GM12878 (cell line): Measurements from ENCODE around the gene TTC17. TPM values are rescaled to one million over a fixed set of nuclear protein-coding genes. Genes with fewer than 3 reads are reported as not detected.

Experiments used
- ATAC-seq: fragments of 200-7000 bp; cut with Tn5 transposase; 3 replicates; pipeline ENCODE4 v1.9.1; 2020; ENCODE audit warnings: mild to moderate bottlenecking, moderate library complexity
- BruUV-seq: library from RNA; stranded (reverse); fragments of 400-500 nt; replicated peaks from 2 replicates; lab custom pipeline; 2021; lab: Mats Ljungman, UMichigan
- CTCF ChIA-PET: fragments of 300-600 bp; sonication (Branson Sonifier 250); formaldehyde crosslinking; extraction: SDS; loops from one replicate; lab custom pipeline; 2021; ENCODE audit warnings: inconsistent platforms; lab: Yijun Ruan, JAX
- POLR2A ChIA-PET: fragments of 350-600 bp; formaldehyde crosslinking; extraction: SDS; loops from one replicate; lab custom pipeline; 2021; ENCODE audit warnings: inconsistent platforms; lab: Charles Lee
- RAD21 ChIA-PET: fragments of 300-600 bp; sonication (Branson Sonifier 250); formaldehyde crosslinking; loops from one replicate; lab custom pipeline; 2023; ENCODE audit warnings: antibody characterized with exemption; ENCODE audit not compliant: unreplicated experiment; lab: Charles Lee
- SMC1A ChIA-PET: fragments of 300-600 bp; sonication (Branson Sonifier 250); formaldehyde crosslinking; loops from one replicate; lab custom pipeline; 2023; ENCODE audit not compliant: unreplicated experiment, uncharacterized antibody; lab: Charles Lee
- DNase-seq: peaks from one replicate; pipeline ENCODE4 v3.0.0-alpha.2; 2011; ENCODE audit warnings: low read depth, low spot score
- FAIRE-seq: peaks from 3 replicates; lab custom pipeline; 2011; peaks lifted over from hg19 to GRCh38; lab: Jason Lieb, UNC
- H2AFZ ChIP-seq: 2 replicates; pipeline ENCODE4 v1.6.0; 2011; ENCODE audit warnings: low read depth, low read length, control low read depth; ENCODE audit not compliant: control insufficient read depth
- H3K27ac ChIP-seq: 2 replicates; pipeline ENCODE4 v1.5.1; 2011; ENCODE audit warnings: control low read depth; ENCODE audit not compliant: control insufficient read depth, insufficient read depth
- H3K27me3 ChIP-seq, 2 experiments: replicated peaks in 1 of 2; 2 replicates each; pipeline versions ENCODE4 v1.6.0 to v1.6.1; 2011; ENCODE audit warnings: low read length in 1 of 2; ENCODE audit not compliant: control insufficient read depth in 2 of 2, insufficient read depth in 2 of 2
- H3K36me3 ChIP-seq, 2 experiments: 2 replicates each; pipeline ENCODE4 v1.5.1; 2011; ENCODE audit warnings: low read length in 1 of 2; ENCODE audit not compliant: control insufficient read depth in 2 of 2, insufficient read depth in 2 of 2
- H3K4me1 ChIP-seq: 2 replicates; pipeline ENCODE4 v1.6.1; 2011; ENCODE audit warnings: mild to moderate bottlenecking, low read length, moderate library complexity, mixed read lengths; ENCODE audit not compliant: control insufficient read depth, insufficient read depth
- H3K4me2 ChIP-seq: 2 replicates; pipeline ENCODE4 v1.6.0; 2011; ENCODE audit warnings: control low read depth; ENCODE audit not compliant: control insufficient read depth, insufficient read depth
- H3K4me3 ChIP-seq: fragments of 200-600 bp; sonication (generic); 2 replicates; pipeline ENCODE4 v1.5.1; 2016
- H3K79me2 ChIP-seq: 2 replicates; pipeline ENCODE4 v1.6.0; 2011; ENCODE audit warnings: low read length; ENCODE audit not compliant: control insufficient read depth, insufficient read depth
- H3K9ac ChIP-seq: 2 replicates; pipeline ENCODE4 v1.8.0; 2011; ENCODE audit warnings: low read length, control low read depth, mixed read lengths; ENCODE audit not compliant: control insufficient read depth, insufficient read depth
- H3K9me3 ChIP-seq: replicated peaks from 3 replicates; pipeline ENCODE4 v1.5.1; 2011; ENCODE audit warnings: mild to moderate bottlenecking, low read length; ENCODE audit not compliant: control insufficient read depth, insufficient read depth
- H4K20me1 ChIP-seq: 2 replicates; pipeline ENCODE4 v1.6.0; 2011; ENCODE audit not compliant: control insufficient read depth, insufficient read depth
- BRCA1 ChIP-seq: IDR thresholded peaks from 2 replicates; pipeline ENCODE4 v1.6.1; 2011; ENCODE audit warnings: low read depth, low read length, improper control_type of control experiment
- CREM ChIP-seq: IDR thresholded peaks from 2 replicates; pipeline ENCODE4 v1.6.1; 2014; ENCODE audit warnings: antibody characterized with exemption, low read depth
- ESRRA ChIP-seq: IDR thresholded peaks from 2 replicates; pipeline ENCODE4 v1.6.1; 2012; ENCODE audit warnings: mild to moderate bottlenecking, low read length, improper control_type of control experiment
- ETV6 ChIP-seq, 2 experiments: fragments of 450-650 bp in 1 of 2; IDR thresholded peaks in 1 of 2; conservative IDR thresholded peaks in 1 of 2; 2 replicates each; pipeline ENCODE4 v1.6.1; 2014; ENCODE audit warnings: antibody characterized with exemption in 1 of 2, borderline replicate concordance in 1 of 2, low read depth in 1 of 2, mild to moderate bottlenecking in 1 of 2, moderate library complexity in 1 of 2
- GABPA ChIP-seq: IDR thresholded peaks from 2 replicates; pipeline ENCODE4 v1.6.1; 2014; ENCODE audit warnings: antibody characterized with exemption, low read depth, mild to moderate bottlenecking, inconsistent platforms
- MEF2B ChIP-seq: fragments of 450-650 bp; IDR thresholded peaks from 2 replicates; pipeline ENCODE4 v1.6.1; 2018; ENCODE audit warnings: mild to moderate bottlenecking, moderate library complexity; ENCODE audit not compliant: partially characterized antibody, poor library complexity, severe bottlenecking
- NR2C2 ChIP-seq: IDR thresholded peaks from 2 replicates; pipeline ENCODE4 v1.6.1; 2011; ENCODE audit warnings: borderline replicate concordance, low read depth; ENCODE audit not compliant: control insufficient read depth, insufficient read length
- RAD51 ChIP-seq: fragments of 450-650 bp; IDR thresholded peaks from 2 replicates; pipeline ENCODE4 v1.6.1; 2016; ENCODE audit warnings: moderate library complexity, mild to moderate bottlenecking, inconsistent platforms
- SIX5 ChIP-seq: IDR thresholded peaks from 2 replicates; pipeline ENCODE4 v1.6.1; 2011; ENCODE audit warnings: mild to moderate bottlenecking, low read depth, low read length, moderate library complexity; ENCODE audit not compliant: severe bottlenecking
- YY1 ChIP-seq: IDR thresholded peaks from 2 replicates; pipeline ENCODE4 v1.6.1; 2011; ENCODE audit warnings: low read depth, mild to moderate bottlenecking, low read length
- WGBS: methylation state at CpG from one replicate; pipeline ENCODE4 v1.1.6; 2016; ENCODE audit warnings: low lambda C conversion rate; ENCODE audit not compliant: insufficient replicate concordance, insufficient coverage; ENCODE audit errors: missing lambda C conversion rate; 5-methylcytosine and 5-hydroxymethylcytosine counted together
- in situ Hi-C: fragments of 300-500 bp; cut with MboI; formaldehyde crosslinking; loops from 9 replicates; pipeline ENCODE4 v1.14.3; 2018; ENCODE audit warnings: mixed read lengths
- intact Hi-C: fragments of 100-400 bp; cut with micrococcal nuclease; formaldehyde crosslinking; loops from one replicate; pipeline ENCODE4 v1.14.2; 2022; ENCODE audit not compliant: unreplicated experiment
- polyA plus RNA-seq, 11 experiments: library from polyadenylated mRNA; depleted of rRNA in 4 of 11; unstranded in 6 of 11; stranded (reverse) in 5 of 11; fragments of >200 nt; fragmentation: Nextera tagmentation in 4 of 11; fragmentation: Illumina TruSeq in 1 of 11; extraction: Ambion mirVana in 4 of 11; extraction: Trizol in 1 of 11; gene quantifications; 1 replicate in 1 of 11; 2 replicates in 10 of 11; pipeline versions ENCODE4 v1.2.1 to v1.2.3, GENCODE V29; 2011 to 2016; ENCODE audit warnings: inconsistent platforms in 2 of 11, missing spikeins in 2 of 11, low read depth in 1 of 11
- total RNA-seq, 4 experiments: library from RNA; depleted of rRNA in 3 of 4; stranded (reverse); fragments of >200 nt in 3 of 4; fragmentation: Illumina TruSeq in 1 of 4; extraction: Trizol in 1 of 4; gene quantifications; 2 replicates each; pipeline versions ENCODE4 v1.2.1 to v1.2.3, GENCODE V29; 2013 to 2021
- TF ChIP-seq, protein P1 (sequence below): fragments of 450-650 bp; IDR thresholded peaks from 2 replicates; pipeline ENCODE4 v1.6.1; 2016; ENCODE audit warnings: mild to moderate bottlenecking

The TTC17 gene
- total and polyA plus RNA-seq, 10 of the 15 experiments (the other 5 are each of a cell fraction or from before 2014, with no cell fraction given) = 15.9 to 116 (median 41.5) TPM

DNA sequence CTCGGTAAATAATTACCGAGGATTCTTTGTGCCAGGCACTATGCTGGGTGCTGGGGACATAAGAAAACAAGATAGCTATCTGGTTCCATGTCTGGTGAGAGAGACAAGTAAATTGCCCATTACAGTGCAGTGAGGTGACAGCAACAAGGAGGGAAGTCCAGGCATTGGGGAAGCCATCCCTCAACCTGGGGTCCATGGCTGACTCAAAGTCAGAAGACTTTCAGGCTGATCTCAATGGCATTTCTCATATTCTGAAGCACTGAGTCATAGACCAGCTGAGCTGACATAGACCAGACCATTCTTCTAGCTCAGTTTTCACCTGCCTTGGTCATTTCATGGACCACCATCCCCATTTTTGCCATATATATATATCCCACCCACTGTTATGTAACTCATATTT, 158.8 kb downstream of the TTC17 start:
- SMC1A ChIA-PET = interaction anchor here (0.8 kb wide), 1 partner anchor 13 kb away, joined by 4 read pairs; no protein-coding TSS in a partner anchor

More for the DNA sequence above, 158.8 kb downstream of the TTC17 start:
- ChIA-PET POLR2A (no interaction called here), RAD21 (interaction anchor here (1.6 to 2.1 kb wide), 2 partner anchors 13 to 48 kb away, joined by 3 to 6 read pairs; no protein-coding TSS in a partner anchor), CTCF (interaction anchor here (1.0 kb wide), 1 partner anchor 51 kb away, joined by 4 read pairs; no protein-coding TSS in a partner anchor)
- WGBS = 64% methylated on average over 2 of the region's 2 CpGs
- no peak overlapping the region for H3K27ac ChIP-seq
- H3K9ac ChIP-seq = no peak overlapping the region
- ATAC-seq = no peak
- H3K4me3 ChIP-seq = no peak overlapping the region
- H3K36me3 ChIP-seq = no peaks in the 10 kb centered on the region
- no peaks in the 10 kb centered on the region for H3K4me1 ChIP-seq
- intact Hi-C loops (no loop called here), in situ Hi-C loops (no loop called here)
- no peaks in the 10 kb centered on the region for H3K79me2 ChIP-seq
- no peak for FAIRE-seq
- no peak overlapping the region for H2AFZ ChIP-seq
- no peak overlapping the region for H3K4me2 ChIP-seq
- TF ChIP-seq YY1 (no peak), SIX5 (no peak), ESRRA (no peak), CREM (no peak), NR2C2 (no peak), BRCA1 (no peak), MEF2B (no peak), GABPA (no peak), RAD51 (no peak), ETV6 (conservative IDR thresholded peaks at IDR 0.05 in 1 of 2, IDR thresholded peaks at IDR 0.05 in 1 of 2; ENCODE audit: borderline replicate concordance in 1 of 2, low read depth in 1 of 2) (no peak)
- TF ChIP-seq, protein P1, sequence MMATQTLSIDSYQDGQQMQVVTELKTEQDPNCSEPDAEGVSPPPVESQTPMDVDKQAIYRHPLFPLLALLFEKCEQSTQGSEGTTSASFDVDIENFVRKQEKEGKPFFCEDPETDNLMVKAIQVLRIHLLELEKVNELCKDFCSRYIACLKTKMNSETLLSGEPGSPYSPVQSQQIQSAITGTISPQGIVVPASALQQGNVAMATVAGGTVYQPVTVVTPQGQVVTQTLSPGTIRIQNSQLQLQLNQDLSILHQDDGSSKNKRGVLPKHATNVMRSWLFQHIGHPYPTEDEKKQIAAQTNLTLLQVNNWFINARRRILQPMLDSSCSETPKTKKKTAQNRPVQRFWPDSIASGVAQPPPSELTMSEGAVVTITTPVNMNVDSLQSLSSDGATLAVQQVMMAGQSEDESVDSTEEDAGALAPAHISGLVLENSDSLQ = no peak
- no peak for DNase-seq
- H3K27me3 ChIP-seq = no peaks in the 10 kb centered on the region; a peak in 1 of 4 replicates
- peaks cover 9% of the 10 kb centered on the region; the same call in 2 of the 3 replicates for H3K9me3 ChIP-seq
- no peaks in the 10 kb centered on the region for H4K20me1 ChIP-seq
- BruUV-seq = no TSS peak
